K562 (cell line): ENCODE data around the gene ARID4B. TPM values are rescaled to one million over a fixed set of nuclear protein-coding genes. Genes with fewer than 3 reads are reported as not detected.

ENCODE experiments used
- CC2D1A ChIP-seq: fragments of 450-650 bp; IDR thresholded peaks from 2 replicates; pipeline ENCODE4 v1.6.1; 2017; ENCODE audit warnings: mild to moderate bottlenecking
- ESRRA ChIP-seq: fragments of 450-650 bp; IDR thresholded peaks from 2 replicates; pipeline ENCODE4 v1.6.1; 2014; ENCODE audit warnings: low read depth, mild to moderate bottlenecking, moderate library complexity, borderline replicate concordance
- FOSL1 ChIP-seq: fragments of 200-800 bp; sonication (Bioruptor generic); conservative IDR thresholded peaks from 2 replicates; pipeline ENCODE4 v1.6.1; 2016; ENCODE audit warnings: missing genetic modification characterization, missing compliant biosample characterization
- PPARD ChIP-seq: fragments of 250-450 bp; sonication (Bioruptor Pico); IDR thresholded peaks from 2 replicates; pipeline ENCODE4 v1.8.0; 2022; ENCODE audit warnings: inconsistent platforms, mild to moderate bottlenecking, moderate library complexity
- RBM25 ChIP-seq: fragments of 200-400 bp; formaldehyde crosslinking; IDR thresholded peaks from 2 replicates; pipeline ENCODE4 v1.6.1; 2018; ENCODE audit warnings: low read length, low read depth, moderate library complexity; ENCODE audit not compliant: severe bottlenecking
- SMARCA5 ChIP-seq: fragments of 450-650 bp; IDR thresholded peaks from 2 replicates; pipeline ENCODE4 v1.6.1; 2016
- SMARCE1 ChIP-seq: fragments of 450-650 bp; IDR thresholded peaks from 2 replicates; pipeline ENCODE4 v1.7.1; 2016; ENCODE audit warnings: mild to moderate bottlenecking
- TRIM24 ChIP-seq, 2 experiments: fragments of 450-650 bp; IDR thresholded peaks; 2 replicates each; pipeline ENCODE4 v1.6.1; 2016
- ZMIZ1 ChIP-seq, 2 experiments: fragments of 150-350 bp in 1 of 2; IDR thresholded peaks; 2 replicates each; pipeline ENCODE4 v1.6.1; 2012 to 2016; ENCODE audit warnings: low read depth in 2 of 2, low read length in 2 of 2, mild to moderate bottlenecking in 1 of 2, moderate library complexity in 1 of 2
- ZNF217 ChIP-seq: sonication (generic); formaldehyde crosslinking; IDR thresholded peaks from 2 replicates; pipeline ENCODE4 v1.8.0; 2022; ENCODE audit warnings: mild to moderate bottlenecking, missing genetic modification reagents
- ZNF24 ChIP-seq: fragments of 450-650 bp; IDR thresholded peaks from 2 replicates; pipeline ENCODE4 v1.6.1; 2016
- ZNF253 ChIP-seq: fragments of 250-450 bp; sonication (Bioruptor Pico); conservative IDR thresholded peaks from 2 replicates; pipeline ENCODE4 v1.6.1; 2021; ENCODE audit warnings: mild to moderate bottlenecking
- ZNF512 ChIP-seq: IDR thresholded peaks from 2 replicates; pipeline ENCODE4 v1.6.1; 2016; ENCODE audit warnings: missing genetic modification characterization, missing compliant biosample characterization
- ZNF518B ChIP-seq: fragments of 250-450 bp; sonication (Bioruptor Pico); IDR thresholded peaks from 2 replicates; pipeline ENCODE4 v1.5.0; 2021; ENCODE audit warnings: mild to moderate bottlenecking, moderate library complexity
- polyA plus RNA-seq, 8 experiments: library from polyadenylated mRNA; depleted of rRNA in 4 of 8; stranded (reverse) in 5 of 8; unstranded in 3 of 8; fragments of >200 nt; fragmentation: Nextera tagmentation in 2 of 8; fragmentation: Illumina TruSeq in 1 of 8; extraction: Ambion mirVana in 2 of 8; extraction: Trizol in 1 of 8; gene quantifications; 2 replicates each; pipeline versions ENCODE4 v1.2.1 to v1.2.3, GENCODE V29; 2011 to 2014; ENCODE audit warnings: inconsistent platforms in 1 of 8, missing spikeins in 1 of 8
- total RNA-seq, 7 experiments: library from RNA; depleted of rRNA in 6 of 7; stranded (reverse); fragments of >200 nt in 6 of 7; fragmentation: Illumina TruSeq in 2 of 7; extraction: Trizol in 2 of 7; gene quantifications; 2 replicates each; pipeline versions ENCODE4 v1.2.1 to v1.2.3, GENCODE V29; 2011 to 2021; ENCODE audit warnings: low replicate concordance in 1 of 7
- TF ChIP-seq, protein P1 (sequence below), 2 experiments: fragments of 200-800 bp in 1 of 2; sonication (Bioruptor generic) in 1 of 2; sonication (generic) in 1 of 2; formaldehyde crosslinking in 1 of 2; IDR thresholded peaks in 1 of 2; conservative IDR thresholded peaks in 1 of 2; 2 replicates each; pipeline versions ENCODE4 v1.5.0 to v1.6.1; 2016 to 2020; ENCODE audit warnings: missing compliant biosample characterization in 1 of 2, missing genetic modification characterization in 1 of 2, missing genetic modification reagents in 1 of 2

Gene ARID4B
- total and polyA plus RNA-seq, 9 of the 15 experiments (the other 6 are each of a cell fraction or from before 2014, with no cell fraction given): 8.4 to 38.9 (median 18.5) TPM

GRCh38 chr1:235206533-235207208 is 121.3 kb downstream of the ARID4B start (continued):
- TF ChIP-seq, protein P1, sequence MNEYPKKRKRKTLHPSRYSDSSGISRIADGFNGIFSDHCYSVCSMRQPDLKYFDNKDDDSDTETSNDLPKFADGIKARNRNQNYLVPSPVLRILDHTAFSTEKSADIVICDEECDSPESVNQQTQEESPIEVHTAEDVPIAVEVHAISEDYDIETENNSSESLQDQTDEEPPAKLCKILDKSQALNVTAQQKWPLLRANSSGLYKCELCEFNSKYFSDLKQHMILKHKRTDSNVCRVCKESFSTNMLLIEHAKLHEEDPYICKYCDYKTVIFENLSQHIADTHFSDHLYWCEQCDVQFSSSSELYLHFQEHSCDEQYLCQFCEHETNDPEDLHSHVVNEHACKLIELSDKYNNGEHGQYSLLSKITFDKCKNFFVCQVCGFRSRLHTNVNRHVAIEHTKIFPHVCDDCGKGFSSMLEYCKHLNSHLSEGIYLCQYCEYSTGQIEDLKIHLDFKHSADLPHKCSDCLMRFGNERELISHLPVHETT (CRISPR knock-in tag; conservative IDR thresholded peaks at IDR 0.05 in 1 of 2, IDR thresholded peaks at IDR 0.05 in 1 of 2): no peak
- TF ChIP-seq ZMIZ1 (IDR thresholded peaks at IDR 0.05; ENCODE audit: low read depth in 2 of 2, low read length in 2 of 2): no peak
- TF ChIP-seq ZNF512 (tag): peak; percentile 74; the same call in 1 of the 2 replicates
- TF ChIP-seq ESRRA: no peak
- TF ChIP-seq SMARCE1: no peak
- peak; percentile 77 for TF ChIP-seq ZNF24
- 0 out of 4 replicates have a peak, but pooled peaks of 1 of the 2 experiments have one; percentile 24 for TF ChIP-seq TRIM24 (IDR thresholded peaks at IDR 0.05)
- peak; percentile 75; the same call in 1 of the 2 replicates for TF ChIP-seq SMARCA5
- peak; percentile 75 for TF ChIP-seq FOSL1
- TF ChIP-seq PPARD (CRISPR knock-in tag): no peak
- no peak for TF ChIP-seq ZNF253 (CRISPR knock-in tag)
- TF ChIP-seq ZNF217 (CRISPR knock-in tag): no peak
- TF ChIP-seq ZNF518B: no peak
- peak; percentile 66 for TF ChIP-seq RBM25
- TF ChIP-seq CC2D1A: peak; percentile 40; the same call in 1 of the 2 replicates
